Body of pancreas (tissue), 4 donors: Measurements from ENCODE around the gene TBC1D32.

ENCODE experiments used
- POLR2A ChIP-seq, 3 donors: fragments of 450-650 bp; IDR thresholded peaks; one replicate each; pipeline ENCODE4 v1.6.1; 2016; ENCODE audit warnings: antibody characterized with exemption in 3 of 3, mild to moderate bottlenecking in 2 of 3
- TF ChIP-seq, protein P1 (sequence below), 7 experiments: fragments of 450-650 bp in 4 of 7; fragments of 200-600 bp in 3 of 7; sonication (generic) in 3 of 7; IDR thresholded peaks; one replicate each; pipeline ENCODE4 v1.5.1; 2016 to 2019; ENCODE audit warnings: antibody characterized with exemption in 7 of 7

DNA sequence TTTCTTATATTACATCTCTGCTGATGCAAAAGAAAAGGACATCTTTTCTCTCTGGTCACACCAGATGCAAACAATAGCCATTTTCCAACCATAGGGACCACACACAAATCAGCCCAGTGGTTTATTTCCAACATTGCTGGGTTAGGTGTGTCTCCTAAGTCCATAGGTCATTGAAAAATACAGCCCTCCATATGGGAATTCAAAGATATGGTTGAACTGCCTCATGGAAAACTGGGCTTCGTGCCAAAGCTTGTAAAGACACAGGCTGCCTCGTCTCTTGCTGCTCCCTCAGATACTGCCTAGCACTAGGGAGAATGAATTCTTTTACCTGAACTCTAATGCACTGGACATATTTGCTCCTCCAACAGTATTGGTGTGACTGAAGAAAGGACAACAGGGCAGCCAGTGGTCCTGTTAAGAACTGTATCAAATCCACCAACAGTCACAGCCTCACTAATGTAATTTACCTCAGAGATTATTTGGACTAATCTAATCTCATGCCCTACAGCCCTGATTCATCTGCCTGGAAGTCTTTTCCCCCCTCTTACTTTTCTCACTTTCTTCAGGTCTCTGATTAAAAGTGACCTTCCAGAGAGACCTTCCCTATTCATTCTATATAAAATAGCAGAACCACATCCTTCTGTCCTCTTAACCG is 48.3 kb upstream of the TBC1D32 start:
- TF ChIP-seq, protein P1, sequence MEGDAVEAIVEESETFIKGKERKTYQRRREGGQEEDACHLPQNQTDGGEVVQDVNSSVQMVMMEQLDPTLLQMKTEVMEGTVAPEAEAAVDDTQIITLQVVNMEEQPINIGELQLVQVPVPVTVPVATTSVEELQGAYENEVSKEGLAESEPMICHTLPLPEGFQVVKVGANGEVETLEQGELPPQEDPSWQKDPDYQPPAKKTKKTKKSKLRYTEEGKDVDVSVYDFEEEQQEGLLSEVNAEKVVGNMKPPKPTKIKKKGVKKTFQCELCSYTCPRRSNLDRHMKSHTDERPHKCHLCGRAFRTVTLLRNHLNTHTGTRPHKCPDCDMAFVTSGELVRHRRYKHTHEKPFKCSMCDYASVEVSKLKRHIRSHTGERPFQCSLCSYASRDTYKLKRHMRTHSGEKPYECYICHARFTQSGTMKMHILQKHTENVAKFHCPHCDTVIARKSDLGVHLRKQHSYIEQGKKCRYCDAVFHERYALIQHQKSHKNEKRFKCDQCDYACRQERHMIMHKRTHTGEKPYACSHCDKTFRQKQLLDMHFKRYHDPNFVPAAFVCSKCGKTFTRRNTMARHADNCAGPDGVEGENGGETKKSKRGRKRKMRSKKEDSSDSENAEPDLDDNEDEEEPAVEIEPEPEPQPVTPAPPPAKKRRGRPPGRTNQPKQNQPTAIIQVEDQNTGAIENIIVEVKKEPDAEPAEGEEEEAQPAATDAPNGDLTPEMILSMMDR (IDR thresholded peaks at IDR 0.05), result no peak
- TF ChIP-seq POLR2A (IDR thresholded peaks at IDR 0.05), result no peak
